ENCODE results near the gene TMEM138. TPM values are rescaled to one million over a fixed set of nuclear protein-coding genes. Genes with fewer than 3 reads are reported as not detected.

The TMEM138 gene
- total RNA-seq, 1 experiment from 2014 or later = 43.6 TPM

GRCh38 chr11:61350336-61350735 lies 11.8 kb upstream of the TMEM138 start:
- Mint-ChIP-seq H3K27ac (peak overlapping the region in 1 of 3 experiments; percentile 22; a peak in 1 of 7 replicates), H3K4me3 (no peak overlapping the region), H3K9me3 (no peaks in the 10 kb centered on the region), H3K4me1 (no peaks in the 10 kb centered on the region), H3K27me3 (ENCODE audit: low read depth) (no peaks in the 10 kb centered on the region), H3K36me3 (ENCODE audit: insufficient read depth in 1 of 3, low read depth in 3 of 3) (peaks cover 7 to 48% (median 32%) of the 10 kb centered on the region in 3 experiments)
- H2AK5ac ChIP-seq (ENCODE audit: insufficient read length, low read length) = no peak overlapping the region
- no peak overlapping the region for H2AFZ ChIP-seq (ENCODE audit: low read length)
- H3K79me2 ChIP-seq (ENCODE audit: insufficient read depth, low read length) = no peaks in the 10 kb centered on the region
- H3K27me3 ChIP-seq (ENCODE audit: insufficient read depth, low read length) = no peaks in the 10 kb centered on the region
- H3K18ac ChIP-seq (ENCODE audit: insufficient read length, low read depth, low read length) = no peak overlapping the region
- H4K91ac ChIP-seq (ENCODE audit: insufficient read length, low read depth, low read length) = no peak overlapping the region
- no peaks in the 10 kb centered on the region for H4K20me1 ChIP-seq (ENCODE audit: control insufficient read depth, insufficient read depth, insufficient read length)
- H2BK12ac ChIP-seq (ENCODE audit: insufficient read length, low read depth, low read length) = no peak overlapping the region
- no peak overlapping the region for H2BK15ac ChIP-seq (ENCODE audit: low read depth, low read length)
- H3K4ac ChIP-seq (ENCODE audit: low read depth, low read length) = no peak overlapping the region
- no peaks in the 10 kb centered on the region for H3K79me1 ChIP-seq (ENCODE audit: insufficient read depth, low read depth, low read length, poor library complexity, severe bottlenecking)
- DNase-seq = no peak
- no peak overlapping the region for H2BK120ac ChIP-seq (ENCODE audit: low read depth, low read length, poor library complexity, severe bottlenecking)
- no peak overlapping the region for H3K27ac ChIP-seq (ENCODE audit: insufficient read length, low read depth, low read length)
- no peak overlapping the region for H4K5ac ChIP-seq (ENCODE audit: insufficient read length, low read depth, low read length)
- H2BK20ac ChIP-seq (ENCODE audit: low read depth, low read length, poor library complexity, severe bottlenecking) = no peak overlapping the region
- no peaks in the 10 kb centered on the region for H3K23me2 ChIP-seq (ENCODE audit: insufficient read length, low read depth, low read length, poor library complexity, severe bottlenecking)
- H2BK5ac ChIP-seq (ENCODE audit: insufficient read length, low read length) = no peak overlapping the region
- no peak for TF ChIP-seq CTCF (conservative IDR thresholded peaks at IDR 0.05)
- no peak overlapping the region; the same call in 1 of the 2 replicates for H3K14ac ChIP-seq (ENCODE audit: insufficient read depth, low read length)
- H4K8ac ChIP-seq (replicated peaks; ENCODE audit: insufficient read length, low read depth, low read length) = no peak overlapping the region
- H3K56ac ChIP-seq (ENCODE audit: insufficient read length, low read depth, low read length) = no peak overlapping the region
- H3T11ph ChIP-seq (ENCODE audit: low read length) = no peak overlapping the region
- no peak overlapping the region for H3K4me2 ChIP-seq (ENCODE audit: insufficient read depth, insufficient read length, low read length)
- H3K9me3 ChIP-seq (ENCODE audit: control insufficient read depth, low read depth, low read length) = no peaks in the 10 kb centered on the region
- WGBS (ENCODE audit: extremely low coverage, insufficient read length, low lambda C conversion rate) = no CpG with 5 or more reads among the region's 1 CpG
- no peaks in the 10 kb centered on the region for H3K4me1 ChIP-seq (ENCODE audit: insufficient read depth, low read length)
- no peak overlapping the region for H3K23ac ChIP-seq (ENCODE audit: insufficient read length, low read depth, low read length)
- H3K9ac ChIP-seq (ENCODE audit: extremely low read depth, insufficient read length, low read length) = no peak overlapping the region
